Chondrocyte (in vitro differentiated cells): ENCODE measurements around the gene SMIM34. TPM values are rescaled to one million over a fixed set of nuclear protein-coding genes. Genes with fewer than 3 reads are reported as not detected.
"Not testable (repeated sequence)": the region's sequence is repeated elsewhere in the genome, so short reads cannot be mapped to it uniquely, and the experiment has no call there.

Source experiments
- DNase-seq: peaks from one replicate; pipeline ENCODE4 v3.0.0; 2021; ENCODE audit warnings: mixed read lengths, low spot score
- H3K27ac Mint-ChIP-seq: one replicate; pipeline ENCODE4 v1.8.0; 2021; ENCODE audit warnings: mild to moderate bottlenecking, moderate library complexity, mixed read lengths; ENCODE audit not compliant: unreplicated experiment
- H3K27me3 Mint-ChIP-seq: 2 replicates; pipeline ENCODE4 v1.8.0; 2021; ENCODE audit warnings: low read depth, mixed read lengths
- H3K36me3 Mint-ChIP-seq: 2 replicates; pipeline ENCODE4 v1.8.0; 2021; ENCODE audit warnings: low read depth, mixed read lengths
- H3K4me1 Mint-ChIP-seq: 2 replicates; pipeline ENCODE4 v1.8.0; 2021; ENCODE audit warnings: low read depth, mild to moderate bottlenecking, mixed read lengths
- H3K4me3 Mint-ChIP-seq: one replicate; pipeline ENCODE4 v1.8.0; 2021; ENCODE audit warnings: mild to moderate bottlenecking, moderate library complexity, mixed read lengths; ENCODE audit not compliant: unreplicated experiment
- H3K9me3 Mint-ChIP-seq: 2 replicates; pipeline ENCODE4 v1.8.0; 2021; ENCODE audit warnings: low read depth, mixed read lengths
- long read RNA-seq: library from polyadenylated mRNA; stranded (forward); transcript quantifications from one replicate; pipeline ENCODE4 v2.0.0, GENCODE V29; 2021
- total RNA-seq: library from RNA; stranded (reverse); gene quantifications from 3 replicates; pipeline ENCODE4 v1.2.1, GENCODE V29; 2021

SMIM34 gene, protein sequence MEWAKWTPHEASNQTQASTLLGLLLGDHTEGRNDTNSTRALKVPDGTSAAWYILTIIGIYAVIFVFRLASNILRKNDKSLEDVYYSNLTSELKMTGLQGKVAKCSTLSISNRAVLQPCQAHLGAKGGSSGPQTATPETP
- not detected in 3 replicates for total RNA-seq
- long read RNA-seq = 0 reads

GRCh38 chr21:34423805-34424204 lies at the start of gene SMIM34:
Gene SMIM34 (minus strand): TSS chr21:34423951. CDS start chr21:34423839, 112 bp downstream.
- H3K4me1 Mint-ChIP-seq, H3K4me3 Mint-ChIP-seq, H3K27me3 Mint-ChIP-seq, DNase-seq, H3K36me3 Mint-ChIP-seq, H3K9me3 Mint-ChIP-seq, H3K27ac Mint-ChIP-seq: not testable (repeated sequence)

- not testable (repeated sequence) for H3K27ac Mint-ChIP-seq, H3K36me3 Mint-ChIP-seq, DNase-seq, H3K9me3 Mint-ChIP-seq, H3K4me3 Mint-ChIP-seq, H3K27me3 Mint-ChIP-seq, H3K4me1 Mint-ChIP-seq
Measured at GRCh38 chr21:34467333-34467732, 43.6 kb upstream of the SMIM34 start.

GRCh38 chr21:34459426-34459825 lies 35.7 kb upstream of the SMIM34 start:
- not testable (repeated sequence) for H3K27me3 Mint-ChIP-seq, H3K27ac Mint-ChIP-seq, DNase-seq, H3K36me3 Mint-ChIP-seq, H3K4me1 Mint-ChIP-seq, H3K9me3 Mint-ChIP-seq, H3K4me3 Mint-ChIP-seq

GRCh38 chr21:34458266-34458665 lies 34.5 kb upstream of the SMIM34 start:
- not testable (repeated sequence) for H3K27me3 Mint-ChIP-seq, H3K27ac Mint-ChIP-seq

GRCh38 chr21:34456180-34456579 lies 32.4 kb upstream of the SMIM34 start:
- not testable (repeated sequence) for H3K9me3 Mint-ChIP-seq, DNase-seq, H3K36me3 Mint-ChIP-seq, H3K4me3 Mint-ChIP-seq, H3K4me1 Mint-ChIP-seq, H3K27ac Mint-ChIP-seq, H3K27me3 Mint-ChIP-seq

More at GRCh38 chr21:34458266-34458665, 34.5 kb upstream of the SMIM34 start:
- not testable (repeated sequence) for H3K36me3 Mint-ChIP-seq, H3K4me3 Mint-ChIP-seq, H3K4me1 Mint-ChIP-seq, DNase-seq, H3K9me3 Mint-ChIP-seq

DNA sequence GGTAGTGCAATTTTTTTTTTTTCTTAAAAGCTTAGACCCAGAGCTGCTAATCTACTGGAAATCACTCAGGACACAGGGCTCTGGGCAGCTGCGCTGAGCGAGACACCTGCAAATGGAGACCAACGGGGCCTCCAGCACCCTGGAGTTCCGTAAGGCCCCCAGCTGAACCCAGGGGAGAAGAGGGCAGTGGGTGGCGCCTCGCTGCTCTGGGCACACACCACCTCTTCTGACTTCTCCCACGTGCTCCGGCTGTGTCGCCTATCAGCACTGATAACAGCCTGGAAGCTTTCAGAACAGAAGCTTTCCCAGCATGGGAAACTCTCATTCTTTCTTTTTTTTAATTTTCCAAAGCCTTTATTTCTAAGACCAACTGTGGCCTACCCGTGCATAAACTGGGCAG lies 31.9 kb upstream of the SMIM34 start:
- not testable (repeated sequence) for H3K36me3 Mint-ChIP-seq, DNase-seq, H3K27me3 Mint-ChIP-seq, H3K27ac Mint-ChIP-seq, H3K4me3 Mint-ChIP-seq, H3K9me3 Mint-ChIP-seq, H3K4me1 Mint-ChIP-seq

DNA sequence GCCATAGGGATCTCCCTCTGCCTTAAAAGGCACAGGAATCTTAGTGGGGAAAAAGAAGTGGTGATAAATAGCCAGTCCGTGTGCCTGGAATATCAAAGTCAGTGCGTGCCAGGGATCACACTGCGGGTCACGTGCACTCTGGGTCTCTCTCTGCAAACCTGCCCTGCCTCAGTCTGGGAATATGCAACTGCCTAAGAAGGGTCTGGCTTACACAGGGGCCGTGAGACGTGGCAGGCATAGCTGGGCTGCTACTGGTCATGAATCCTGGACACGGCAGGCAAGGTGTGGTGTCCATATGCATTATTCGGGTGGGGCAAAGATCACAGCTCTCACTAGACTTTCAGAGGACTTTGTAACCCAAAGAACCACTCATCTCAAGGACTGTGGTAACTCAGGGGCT lies 23.3 kb upstream of the SMIM34 start:
- H3K9me3 Mint-ChIP-seq, H3K36me3 Mint-ChIP-seq, H3K4me1 Mint-ChIP-seq, DNase-seq, H3K4me3 Mint-ChIP-seq, H3K27me3 Mint-ChIP-seq, H3K27ac Mint-ChIP-seq: not testable (repeated sequence)

- H3K36me3 Mint-ChIP-seq, H3K27me3 Mint-ChIP-seq, H3K27ac Mint-ChIP-seq, H3K9me3 Mint-ChIP-seq, H3K4me3 Mint-ChIP-seq, H3K4me1 Mint-ChIP-seq, DNase-seq: not testable (repeated sequence)
Measured at GRCh38 chr21:34443486-34443885, 19.7 kb upstream of the SMIM34 start.

- H3K27me3 Mint-ChIP-seq, H3K4me1 Mint-ChIP-seq, H3K27ac Mint-ChIP-seq, H3K36me3 Mint-ChIP-seq, H3K9me3 Mint-ChIP-seq, DNase-seq, H3K4me3 Mint-ChIP-seq: not testable (repeated sequence)
Measured at GRCh38 chr21:34429710-34430109, 6.0 kb upstream of the SMIM34 start.

GRCh38 chr21:34428441-34428840 lies 4.7 kb upstream of the SMIM34 start:
- not testable (repeated sequence) for H3K27ac Mint-ChIP-seq, H3K4me3 Mint-ChIP-seq, H3K4me1 Mint-ChIP-seq, H3K27me3 Mint-ChIP-seq, H3K9me3 Mint-ChIP-seq, H3K36me3 Mint-ChIP-seq, DNase-seq

- H3K36me3 Mint-ChIP-seq, DNase-seq, H3K4me1 Mint-ChIP-seq, H3K4me3 Mint-ChIP-seq, H3K27me3 Mint-ChIP-seq, H3K27ac Mint-ChIP-seq, H3K9me3 Mint-ChIP-seq: not testable (repeated sequence)
Measured at GRCh38 chr21:34427339-34427738, 3.6 kb upstream of the SMIM34 start.

DNA sequence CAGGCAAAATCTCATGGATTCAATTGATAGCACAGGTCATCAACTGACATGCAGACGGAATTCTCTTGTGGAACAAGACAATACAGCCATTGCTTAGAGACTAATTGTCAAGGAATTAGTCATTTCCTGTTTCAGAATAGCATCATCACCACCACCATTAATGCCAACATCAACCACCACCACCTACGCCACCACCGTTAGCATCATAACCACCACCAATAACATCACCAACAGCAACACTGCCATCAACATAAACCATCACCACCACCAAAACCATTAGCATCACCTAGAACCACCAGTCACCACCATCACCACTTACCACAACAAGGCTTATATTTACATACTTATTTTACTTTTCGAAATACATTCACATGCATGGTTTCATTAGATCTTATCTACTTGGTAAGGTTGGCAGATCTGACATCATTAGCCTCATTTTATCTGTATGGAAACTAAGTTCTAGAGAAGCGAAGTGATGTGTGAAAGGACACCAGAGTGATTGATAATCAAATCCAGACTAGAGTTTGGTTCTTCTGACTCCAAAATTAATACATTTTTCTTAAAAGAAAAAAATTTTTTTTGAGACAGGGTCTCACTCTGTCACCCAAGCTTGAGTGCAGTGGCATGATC lies 6.2 kb downstream of the SMIM34 start:
- not testable (repeated sequence) for H3K4me3 Mint-ChIP-seq, H3K27ac Mint-ChIP-seq, H3K36me3 Mint-ChIP-seq, DNase-seq, H3K4me1 Mint-ChIP-seq, H3K9me3 Mint-ChIP-seq, H3K27me3 Mint-ChIP-seq

DNA sequence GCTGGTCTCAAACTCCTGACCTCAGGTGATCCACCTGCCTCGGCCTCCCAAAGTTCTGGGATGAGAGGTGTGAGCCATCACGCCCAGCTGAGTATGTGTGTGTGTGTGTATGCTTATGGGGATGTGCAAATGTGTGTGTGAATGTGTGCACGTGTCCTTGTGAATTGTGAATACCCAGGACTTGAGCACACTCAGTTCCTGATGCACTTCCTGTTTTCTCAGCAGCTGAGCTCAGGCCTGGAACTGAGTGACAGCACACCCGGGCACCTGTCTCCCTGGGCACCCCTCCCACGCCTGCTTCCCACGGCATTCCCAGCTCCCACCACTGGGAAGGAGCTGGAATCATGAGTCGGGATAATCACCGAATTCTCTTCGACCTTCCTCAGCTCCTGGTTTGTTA lies 16.5 kb downstream of the SMIM34 start:
- not testable (repeated sequence) for H3K27me3 Mint-ChIP-seq, H3K4me3 Mint-ChIP-seq, H3K9me3 Mint-ChIP-seq, H3K36me3 Mint-ChIP-seq, H3K4me1 Mint-ChIP-seq, H3K27ac Mint-ChIP-seq, DNase-seq
